ENCODE data around the gene DNALI1. TPM values are rescaled to one million over a fixed set of nuclear protein-coding genes. Genes with fewer than 3 reads are reported as not detected.

Gene DNALI1
- total RNA-seq, 1 experiment from 2014 or later, result 0.36 TPM

GRCh38 chr1:37564892-37565291 is 8.2 kb downstream of the DNALI1 start:
- in situ Hi-C loops (cut with HindIII; ENCODE audit: low pct_unique_long_range_greater_than_20kb, low sequenced_read_pairs) (no loop called here), intact Hi-C loops (cut with micrococcal nuclease; ENCODE audit: unreplicated experiment) (loop anchor here (1.0 kb wide), 1 partner anchor 117 kb away; no protein-coding TSS in a partner anchor)
- BruUV-seq (replicated peaks), result no TSS peak
- ChIA-PET POLR2A (no interaction called here), CTCF (no interaction called here)
- no peak overlapping the region for H3K27ac ChIP-seq (ENCODE audit: low read length)
- H3K4me1 ChIP-seq (ENCODE audit: control insufficient read depth, insufficient read depth, low read length), result no peaks in the 10 kb centered on the region
- no peak overlapping the region for H3K4me3 ChIP-seq (ENCODE audit: low read depth in 2 of 2, low read length in 2 of 2)
- no peaks in the 10 kb centered on the region for H3K27me3 ChIP-seq (ENCODE audit: control insufficient read depth, insufficient read depth, low read length)
- DNase-seq (ENCODE audit: low read depth, low spot score) (no peak), ATAC-seq (no peak)
- H3K36me3 ChIP-seq (ENCODE audit: control insufficient read depth, insufficient read depth, low read length), result peaks cover 34% of the 10 kb centered on the region
- no peaks in the 10 kb centered on the region for H3K9me3 ChIP-seq (ENCODE audit: control insufficient read depth, insufficient read depth, low read depth, low read length)
- TF ChIP-seq CTCF (IDR thresholded peaks at IDR 0.05) (no peak), POLR2AphosphoS5 (IDR thresholded peaks at IDR 0.05; ENCODE audit: low read depth, low read length) (no peak), SIN3A (IDR thresholded peaks at IDR 0.05; ENCODE audit: borderline replicate concordance, insufficient read depth, low read depth, low read length) (no peak), REST (IDR thresholded peaks at IDR 0.05; ENCODE audit: insufficient read depth in 1 of 2, low read depth in 2 of 2, low read length in 1 of 2) (no peak), TCF7L2 (IDR thresholded peaks at IDR 0.05; ENCODE audit: low read depth, low read length) (no peak)

- POLR2A ChIA-PET, result no interaction called here
- intact Hi-C loops (cut with micrococcal nuclease; ENCODE audit: unreplicated experiment) (no loop called here), in situ Hi-C loops (cut with HindIII; ENCODE audit: low pct_unique_long_range_greater_than_20kb, low sequenced_read_pairs) (no loop called here)
- H3K4me3 ChIP-seq (ENCODE audit: low read depth in 2 of 2, low read length in 2 of 2), result no peak overlapping the region
- H3K9me3 ChIP-seq (ENCODE audit: control insufficient read depth, insufficient read depth, low read depth, low read length), result no peaks in the 10 kb centered on the region
- H3K4me1 ChIP-seq (ENCODE audit: control insufficient read depth, insufficient read depth, low read length), result no peaks in the 10 kb centered on the region
- TF ChIP-seq POLR2AphosphoS5 (IDR thresholded peaks at IDR 0.05; ENCODE audit: low read depth, low read length) (no peak), SIN3A (IDR thresholded peaks at IDR 0.05; ENCODE audit: borderline replicate concordance, insufficient read depth, low read depth, low read length) (no peak), CTCF (IDR thresholded peaks at IDR 0.05) (no peak), REST (IDR thresholded peaks at IDR 0.05; ENCODE audit: insufficient read depth in 1 of 2, low read depth in 2 of 2, low read length in 1 of 2) (no peak), TCF7L2 (IDR thresholded peaks at IDR 0.05; ENCODE audit: low read depth, low read length) (no peak)
- no peak for DNase-seq (ENCODE audit: low read depth, low spot score)
- H3K27me3 ChIP-seq (ENCODE audit: control insufficient read depth, insufficient read depth, low read length), result no peaks in the 10 kb centered on the region
- no TSS peak for BruUV-seq (replicated peaks)
- ATAC-seq, result no peak
- CTCF ChIA-PET, result no interaction called here
- peaks cover 39% of the 10 kb centered on the region for H3K36me3 ChIP-seq (ENCODE audit: control insufficient read depth, insufficient read depth, low read length)
- no peak overlapping the region for H3K27ac ChIP-seq (ENCODE audit: low read length)
These were observed 10.3 kb downstream of the DNALI1 start for GRCh38 chr1:37567023-37567422.

Data from Panc1 (cell line).